Calu3 (cell line): ENCODE data around the gene PGK1. TPM values are rescaled to one million over a fixed set of nuclear protein-coding genes. Genes with fewer than 3 reads are reported as not detected.
"Not testable (repeated sequence)": the region's sequence is repeated elsewhere in the genome, so short reads cannot be mapped to it uniquely, and the experiment has no call there.

Experiments used
- BruUV-seq: library from RNA; stranded (reverse); fragments of 400-500 nt; replicated peaks from 2 replicates; lab custom pipeline; 2021; lab: Mats Ljungman, UMichigan
- CTCF ChIA-PET: fragments of 300-600 bp; sonication (Branson Sonifier 250); formaldehyde crosslinking; loops from one replicate; lab custom pipeline; 2022; ENCODE audit warnings: antibody characterized with exemption; lab: Charles Lee
- DNase-seq: peaks from one replicate; pipeline ENCODE4 v3.0.0; 2022
- H3K27ac Mint-ChIP-seq: one replicate; pipeline ENCODE4 v1.8.0; 2022; ENCODE audit warnings: mixed read lengths; ENCODE audit not compliant: unreplicated experiment
- H3K27me3 Mint-ChIP-seq: one replicate; pipeline ENCODE4 v1.8.0; 2022; ENCODE audit warnings: mixed read lengths; ENCODE audit not compliant: unreplicated experiment
- H3K36me3 Mint-ChIP-seq: one replicate; pipeline ENCODE4 v1.8.0; 2022; ENCODE audit warnings: mild to moderate bottlenecking, moderate library complexity, mixed read lengths; ENCODE audit not compliant: insufficient read depth, unreplicated experiment
- H3K4me1 Mint-ChIP-seq: one replicate; pipeline ENCODE4 v1.8.0; 2022; ENCODE audit warnings: mild to moderate bottlenecking, low read depth, mixed read lengths; ENCODE audit not compliant: unreplicated experiment
- H3K4me3 Mint-ChIP-seq: one replicate; pipeline ENCODE4 v1.8.0; 2022; ENCODE audit warnings: mild to moderate bottlenecking, low read depth, moderate library complexity, mixed read lengths; ENCODE audit not compliant: unreplicated experiment
- H3K9me3 Mint-ChIP-seq: one replicate; pipeline ENCODE4 v1.8.0; 2022; ENCODE audit warnings: low read depth, mixed read lengths; ENCODE audit not compliant: unreplicated experiment
- CTCF ChIP-seq: fragments of 200-600 bp; IDR thresholded peaks from one replicate; pipeline ENCODE4 v1.8.0; 2022; ENCODE audit warnings: antibody characterized with exemption; ENCODE audit not compliant: unreplicated experiment
- intact Hi-C: fragments of 100-400 bp; cut with micrococcal nuclease; formaldehyde crosslinking; loops from one replicate; pipeline ENCODE4 v1.10.0; 2022; ENCODE audit not compliant: unreplicated experiment
- total RNA-seq: library from RNA; stranded (reverse); gene quantifications from 2 replicates; pipeline ENCODE4 v1.2.3, GENCODE V29; 2022

PGK1 gene
- total RNA-seq, 1 experiment from 2014 or later, result 623 TPM

- H3K4me1 Mint-ChIP-seq, H3K27ac Mint-ChIP-seq, H3K36me3 Mint-ChIP-seq, DNase-seq, intact Hi-C loops, CTCF ChIA-PET, H3K4me3 Mint-ChIP-seq, H3K9me3 Mint-ChIP-seq, BruUV-seq: not testable (repeated sequence)
- peaks cover 23% of the 10 kb centered on the region for H3K27me3 Mint-ChIP-seq
These were observed 59.1 kb downstream of the PGK1 start for GRCh38 chrX:78163175-78163574.

GRCh38 chrX:78165425-78165824 is 61.4 kb downstream of the PGK1 start:
- peaks cover 3% of the 10 kb centered on the region for H3K9me3 Mint-ChIP-seq
- H3K36me3 Mint-ChIP-seq, result no peaks in the 10 kb centered on the region
- H3K27ac Mint-ChIP-seq, result no peak overlapping the region
- no peak overlapping the region for H3K4me3 Mint-ChIP-seq
- no TSS peak for BruUV-seq
- peaks cover 9% of the 10 kb centered on the region for H3K27me3 Mint-ChIP-seq
- intact Hi-C loops, result no loop called here
- CTCF ChIA-PET, result no interaction called here
- DNase-seq, result no peak
- H3K4me1 Mint-ChIP-seq, result no peaks in the 10 kb centered on the region
- no peak for TF ChIP-seq CTCF

DNA sequence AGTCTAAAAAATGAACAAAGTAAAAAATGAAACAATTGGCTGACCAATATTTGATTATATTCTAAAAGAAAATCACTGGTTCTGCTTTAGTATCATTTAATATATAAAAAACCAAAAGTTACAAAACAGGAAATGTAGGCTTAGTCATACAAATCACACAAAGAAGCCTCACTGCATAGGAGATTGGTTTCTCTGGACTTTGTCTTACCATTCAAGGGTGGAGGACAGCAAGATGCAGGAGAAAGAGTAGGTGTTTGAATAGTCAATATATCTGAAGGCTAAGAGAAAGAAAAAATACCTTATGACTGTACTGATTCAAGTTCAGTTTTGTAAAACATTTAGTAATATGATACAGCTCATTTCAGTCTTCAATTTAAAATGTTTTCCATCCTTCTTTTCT is 64.0 kb downstream of the PGK1 start:
- TF ChIP-seq CTCF, result no peak
- Mint-ChIP-seq H3K4me3 (no peak overlapping the region), H3K27me3 (no peaks in the 10 kb centered on the region), H3K27ac (no peak overlapping the region), H3K36me3 (no peaks in the 10 kb centered on the region), H3K4me1 (no peaks in the 10 kb centered on the region), H3K9me3 (no peaks in the 10 kb centered on the region)
- intact Hi-C loops, result no loop called here
- BruUV-seq, result no TSS peak
- CTCF ChIA-PET, result no interaction called here
- no peak for DNase-seq

Other genes starting within 250 kb of the PGK1 start
- 147 and 158 TPM in 2 replicates for gene MAGT1, start 208.8 kb upstream of the PGK1 start, total RNA-seq
- 309 and 326 TPM in 2 replicates for gene COX7B, start 204.8 kb upstream of the PGK1 start, total RNA-seq
- gene ATP7A, start 193.6 kb upstream of the PGK1 start, total RNA-seq, result 14.8 and 15.2 TPM in 2 replicates
- gene PGAM4, start 134.6 kb upstream of the PGK1 start, total RNA-seq, result not detected in 2 replicates
- gene TAF9B, start 35.4 kb downstream of the PGK1 start, total RNA-seq, result 11.5 and 18.4 TPM in 2 replicates
- not detected in 2 replicates for gene CYSLTR1, start 223.4 kb downstream of the PGK1 start, total RNA-seq